GM18511 (cell line): Measurements from ENCODE around the gene TRIM8.
"Not testable (repeated sequence)": the region's sequence is repeated elsewhere in the genome, so short reads cannot be mapped to it uniquely, and the experiment has no call there.

Experiments used
- ATAC-seq: cut with Tn5 transposase; IDR thresholded peaks from one replicate; pipeline ENCODE4 v1.9.1; 2021; ENCODE audit warnings: mild to moderate bottlenecking, moderate library complexity; ENCODE audit not compliant: unreplicated experiment

Gene TRIM8

GRCh38 chr10:102648889-102649796 is 4.9 kb downstream of the TRIM8 start:
- no peak for ATAC-seq

GRCh38 chr10:102649797-102650654 is 5.7 kb downstream of the TRIM8 start:
- ATAC-seq, result no peak

GRCh38 chr10:102650655-102651454 is 6.6 kb downstream of the TRIM8 start:
- no peak for ATAC-seq

- peak; percentile 7 for ATAC-seq
Measured at GRCh38 chr10:102651455-102652169, 7.3 kb downstream of the TRIM8 start.

GRCh38 chr10:102652170-102652916 is 8.1 kb downstream of the TRIM8 start:
- ATAC-seq, result peak; percentile 59

- ATAC-seq, result no peak
Measured at GRCh38 chr10:102653060-102653459, 8.8 kb downstream of the TRIM8 start.

- ATAC-seq, result no peak
Measured at GRCh38 chr10:102654566-102654965, 10.3 kb downstream of the TRIM8 start.

GRCh38 chr10:102654969-102655368 is 10.7 kb downstream of the TRIM8 start:
- ATAC-seq, result no peak

- ATAC-seq, result no peak
Measured at GRCh38 chr10:102656026-102656425, 11.7 kb downstream of the TRIM8 start.

GRCh38 chr10:102656791-102657371 is 12.6 kb downstream of the TRIM8 start:
- ATAC-seq, result no peak

- ATAC-seq, result no peak
Measured at GRCh38 chr10:102657451-102657850, 13.2 kb downstream of the TRIM8 start.

GRCh38 chr10:102657984-102658724 is 13.9 kb downstream of the TRIM8 start:
- ATAC-seq, result no peak

- no peak for ATAC-seq
Measured at GRCh38 chr10:102658802-102659201, 14.5 kb downstream of the TRIM8 start.

- peak; percentile 80 for ATAC-seq
Measured at GRCh38 chr10:102660888-102661657, 16.8 kb downstream of the TRIM8 start.

GRCh38 chr10:102661658-102662028 is 17.4 kb downstream of the TRIM8 start:
- ATAC-seq, result peak; percentile 29

GRCh38 chr10:102665904-102666509 is 21.7 kb downstream of the TRIM8 start:
- ATAC-seq, result no peak

GRCh38 chr10:102667411-102667810 is 23.1 kb downstream of the TRIM8 start:
- not testable (repeated sequence) for ATAC-seq
